Measurements from ENCODE around the gene CTRL.

- TF ChIP-seq POLR2AphosphoS5 (IDR thresholded peaks at IDR 0.05; ENCODE audit: low read depth, low read length): 0 out of 2 replicates have a peak, but pooled peaks have one; percentile 1
- no peak for TF ChIP-seq CTCF (IDR thresholded peaks at IDR 0.05)
- TF ChIP-seq REST (IDR thresholded peaks at IDR 0.05; ENCODE audit: low read depth, low read length): no peak
- no peak for TF ChIP-seq YY1 (IDR thresholded peaks at IDR 0.05; ENCODE audit: low read depth)
- no peak for TF ChIP-seq TEAD4 (IDR thresholded peaks at IDR 0.05; ENCODE audit: borderline replicate concordance, insufficient read depth)
- no peak for TF ChIP-seq EP300 (IDR thresholded peaks at IDR 0.05; ENCODE audit: borderline replicate concordance in 1 of 2, low read depth in 1 of 2, low read length in 1 of 2)
- TF ChIP-seq ELF1 (IDR thresholded peaks at IDR 0.05): no peak
- TF ChIP-seq TAF1 (IDR thresholded peaks at IDR 0.05; ENCODE audit: borderline replicate concordance, low read depth, low read length): no peak
- no peak for TF ChIP-seq SMC3 (IDR thresholded peaks at IDR 0.05; ENCODE audit: low read depth, low read length)
- TF ChIP-seq RAD21 (IDR thresholded peaks at IDR 0.05; ENCODE audit: low read length): no peak
- no peak for TF ChIP-seq USF2 (IDR thresholded peaks at IDR 0.05; ENCODE audit: borderline replicate concordance, low read depth, low read length)
- TF ChIP-seq TCF12 (IDR thresholded peaks at IDR 0.05): no peak
Measured at GRCh38 chr16:67935101-67935401, 3.4 kb upstream of the CTRL start.

All from SK-N-SH (cell line).